Fibroblast of the aortic adventitia (primary cell): ENCODE results near the gene TARBP2. TPM values are rescaled to one million over a fixed set of nuclear protein-coding genes. Genes with fewer than 3 reads are reported as not detected.

Source experiments
- DNase-seq: peaks from one replicate; pipeline ENCODE4 v3.0.0-alpha.2; 2010; ENCODE audit warnings: low read depth
- H3K4me3 ChIP-seq: 2 replicates; pipeline ENCODE4 v1.5.1; 2011; ENCODE audit warnings: low read depth, mild to moderate bottlenecking, control low read depth, low read length, moderate library complexity
- total RNA-seq: library from RNA; depleted of rRNA; stranded (reverse); fragments of >200 nt; gene quantifications from 2 replicates; pipeline ENCODE4 v1.2.3, GENCODE V29; 2012; ENCODE audit warnings: low replicate concordance
- TF ChIP-seq, protein P1 (sequence below): IDR thresholded peaks from 2 replicates; pipeline ENCODE4 v1.5.1; 2011; ENCODE audit warnings: mild to moderate bottlenecking, low read length, control low read depth, inconsistent platforms; ENCODE audit not compliant: insufficient read depth

TARBP2 gene
- total RNA-seq, 1 donor: 32.4 TPM

DNA sequence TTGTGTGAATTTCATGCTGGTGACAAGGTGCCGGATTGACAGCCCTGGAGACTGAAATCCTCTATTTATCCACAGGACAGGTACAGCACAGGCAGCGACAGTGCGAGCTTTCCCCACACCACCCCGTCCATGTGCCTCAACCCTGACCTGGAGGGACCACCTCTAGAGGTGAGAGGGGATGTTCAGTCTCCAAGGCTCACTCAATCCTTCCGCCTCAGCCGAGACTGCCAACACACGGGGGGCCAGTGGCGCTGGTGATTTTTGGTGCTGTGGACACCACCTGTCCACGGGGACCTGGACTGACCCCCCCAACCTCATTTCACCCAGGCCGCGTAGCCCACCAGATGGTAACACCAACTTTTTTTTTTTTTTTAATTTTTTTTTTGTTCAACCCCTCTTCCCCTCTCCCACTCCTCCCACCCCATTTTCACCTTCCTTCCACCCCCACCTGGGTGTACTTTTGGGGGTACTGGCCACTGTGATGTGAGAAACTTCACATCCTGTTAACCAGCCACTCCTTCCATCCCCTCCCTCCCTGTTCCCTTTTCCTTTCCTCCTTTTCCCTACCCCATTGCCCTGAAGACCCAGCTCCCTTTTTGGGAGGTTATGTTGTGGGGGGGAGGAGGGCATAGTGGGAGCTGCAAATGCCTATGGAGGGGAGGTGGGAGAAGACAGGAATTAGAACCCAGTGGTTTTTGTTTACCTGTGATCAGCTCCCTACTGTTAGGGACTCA is 36.2 kb upstream of the TARBP2 start:
- no peak for DNase-seq
- no peak overlapping the region for H3K4me3 ChIP-seq
- TF ChIP-seq, protein P1, sequence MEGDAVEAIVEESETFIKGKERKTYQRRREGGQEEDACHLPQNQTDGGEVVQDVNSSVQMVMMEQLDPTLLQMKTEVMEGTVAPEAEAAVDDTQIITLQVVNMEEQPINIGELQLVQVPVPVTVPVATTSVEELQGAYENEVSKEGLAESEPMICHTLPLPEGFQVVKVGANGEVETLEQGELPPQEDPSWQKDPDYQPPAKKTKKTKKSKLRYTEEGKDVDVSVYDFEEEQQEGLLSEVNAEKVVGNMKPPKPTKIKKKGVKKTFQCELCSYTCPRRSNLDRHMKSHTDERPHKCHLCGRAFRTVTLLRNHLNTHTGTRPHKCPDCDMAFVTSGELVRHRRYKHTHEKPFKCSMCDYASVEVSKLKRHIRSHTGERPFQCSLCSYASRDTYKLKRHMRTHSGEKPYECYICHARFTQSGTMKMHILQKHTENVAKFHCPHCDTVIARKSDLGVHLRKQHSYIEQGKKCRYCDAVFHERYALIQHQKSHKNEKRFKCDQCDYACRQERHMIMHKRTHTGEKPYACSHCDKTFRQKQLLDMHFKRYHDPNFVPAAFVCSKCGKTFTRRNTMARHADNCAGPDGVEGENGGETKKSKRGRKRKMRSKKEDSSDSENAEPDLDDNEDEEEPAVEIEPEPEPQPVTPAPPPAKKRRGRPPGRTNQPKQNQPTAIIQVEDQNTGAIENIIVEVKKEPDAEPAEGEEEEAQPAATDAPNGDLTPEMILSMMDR: no peak

DNA sequence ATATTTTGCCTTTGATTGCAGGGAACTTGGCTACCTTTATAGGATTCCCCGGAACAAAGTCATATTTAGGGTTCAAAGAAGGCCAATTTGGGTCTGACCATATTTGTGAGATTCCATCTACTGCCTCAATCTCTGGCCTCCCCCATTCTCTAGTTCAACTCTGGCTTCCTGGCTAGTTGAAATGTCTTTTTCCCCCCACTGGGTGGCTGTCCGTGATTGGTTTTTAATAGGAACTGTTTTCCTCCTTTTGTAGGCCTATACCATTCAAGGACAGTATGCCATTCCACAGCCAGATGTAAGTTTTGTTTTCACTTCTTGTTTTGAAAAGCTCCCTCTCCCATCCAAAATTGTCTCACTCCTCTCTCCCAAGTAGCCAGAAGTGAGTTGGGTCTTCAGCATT is 35.4 kb upstream of the TARBP2 start:
- no peak for DNase-seq
- no peak overlapping the region for H3K4me3 ChIP-seq
- TF ChIP-seq, protein P1: peak; percentile 9

- no peak for DNase-seq
- TF ChIP-seq, protein P1: no peak
- H3K4me3 ChIP-seq: no peak overlapping the region
Observed at GRCh38 chr12:53466640-53467039, 34.4 kb upstream of the TARBP2 start.

GRCh38 chr12:53467082-53467481 is 34.0 kb upstream of the TARBP2 start:
- no peak for DNase-seq
- H3K4me3 ChIP-seq: no peak overlapping the region
- TF ChIP-seq, protein P1: no peak

- TF ChIP-seq, protein P1: no peak
- DNase-seq: no peak
- H3K4me3 ChIP-seq: no peak overlapping the region
Observed at GRCh38 chr12:53467880-53468279, 33.2 kb upstream of the TARBP2 start.

- no peak overlapping the region for H3K4me3 ChIP-seq
- no peak for DNase-seq
- TF ChIP-seq, protein P1: no peak
Observed at GRCh38 chr12:53468282-53468681, 32.8 kb upstream of the TARBP2 start.
